WERI-Rb-1 (cell line): ENCODE measurements around the gene SENP5.
"Not testable (repeated sequence)": the region's sequence is repeated elsewhere in the genome, so short reads cannot be mapped to it uniquely, and the experiment has no call there.

ENCODE experiments used
- DNase-seq: peaks from one replicate; pipeline ENCODE4 v3.0.0-alpha.2; 2020
- H3K27ac ChIP-seq: fragments of 250-450 bp; sonication (Bioruptor Pico); 2 replicates; pipeline ENCODE4 v1.5.1; 2020; ENCODE audit warnings: mild to moderate bottlenecking, moderate library complexity
- H3K27me3 ChIP-seq: fragments of 250-450 bp; sonication (Bioruptor Pico); 2 replicates; pipeline ENCODE4 v1.5.1; 2021; ENCODE audit warnings: mild to moderate bottlenecking, low read depth, moderate library complexity; ENCODE audit not compliant: insufficient read depth, severe bottlenecking
- H3K36me3 ChIP-seq: fragments of 250-450 bp; sonication (Bioruptor Pico); 2 replicates; pipeline ENCODE4 v1.5.1; 2020; ENCODE audit warnings: mild to moderate bottlenecking, moderate library complexity
- H3K4me3 ChIP-seq: 2 replicates; pipeline ENCODE4 v1.5.1; 2011; ENCODE audit warnings: low read depth, mild to moderate bottlenecking, control low read depth, low read length
- H3K9me3 ChIP-seq: fragments of 250-450 bp; sonication (Bioruptor Pico); 2 replicates; pipeline ENCODE4 v1.5.1; 2021; ENCODE audit warnings: mild to moderate bottlenecking, moderate library complexity; ENCODE audit not compliant: severe bottlenecking
- TF ChIP-seq, protein P1 (sequence below): IDR thresholded peaks from 2 replicates; pipeline ENCODE4 v1.5.1; 2011; ENCODE audit warnings: low read depth, mild to moderate bottlenecking, control low read depth, inconsistent platforms, low read length

Gene SENP5

DNA sequence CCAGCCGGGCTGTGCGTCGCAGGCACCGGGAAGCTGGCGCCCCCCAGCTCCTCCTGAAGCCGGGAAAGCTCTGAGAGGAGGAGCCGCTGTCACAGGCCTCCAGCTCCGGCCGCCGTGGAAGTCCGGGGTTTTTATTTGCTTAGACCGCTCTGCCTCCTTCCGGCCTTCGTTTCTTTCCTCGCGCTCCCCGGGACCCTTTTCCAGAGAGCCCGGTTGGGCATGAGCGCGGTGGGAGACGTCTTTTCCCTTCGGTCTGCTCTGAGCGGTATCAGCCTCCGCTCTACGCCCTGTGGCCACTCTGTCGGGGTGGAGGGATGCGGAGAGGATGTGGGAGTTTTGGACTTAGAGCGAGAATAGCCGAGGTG lies 559 bp downstream of the SENP5 start:
- H3K27me3 ChIP-seq: no peaks in the 10 kb centered on the region
- peak; percentile 9 for DNase-seq
- no peaks in the 10 kb centered on the region for H3K36me3 ChIP-seq
- TF ChIP-seq, protein P1, sequence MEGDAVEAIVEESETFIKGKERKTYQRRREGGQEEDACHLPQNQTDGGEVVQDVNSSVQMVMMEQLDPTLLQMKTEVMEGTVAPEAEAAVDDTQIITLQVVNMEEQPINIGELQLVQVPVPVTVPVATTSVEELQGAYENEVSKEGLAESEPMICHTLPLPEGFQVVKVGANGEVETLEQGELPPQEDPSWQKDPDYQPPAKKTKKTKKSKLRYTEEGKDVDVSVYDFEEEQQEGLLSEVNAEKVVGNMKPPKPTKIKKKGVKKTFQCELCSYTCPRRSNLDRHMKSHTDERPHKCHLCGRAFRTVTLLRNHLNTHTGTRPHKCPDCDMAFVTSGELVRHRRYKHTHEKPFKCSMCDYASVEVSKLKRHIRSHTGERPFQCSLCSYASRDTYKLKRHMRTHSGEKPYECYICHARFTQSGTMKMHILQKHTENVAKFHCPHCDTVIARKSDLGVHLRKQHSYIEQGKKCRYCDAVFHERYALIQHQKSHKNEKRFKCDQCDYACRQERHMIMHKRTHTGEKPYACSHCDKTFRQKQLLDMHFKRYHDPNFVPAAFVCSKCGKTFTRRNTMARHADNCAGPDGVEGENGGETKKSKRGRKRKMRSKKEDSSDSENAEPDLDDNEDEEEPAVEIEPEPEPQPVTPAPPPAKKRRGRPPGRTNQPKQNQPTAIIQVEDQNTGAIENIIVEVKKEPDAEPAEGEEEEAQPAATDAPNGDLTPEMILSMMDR: no peak
- no peaks in the 10 kb centered on the region for H3K9me3 ChIP-seq
- H3K4me3 ChIP-seq: peak overlapping the region; percentile 75
- peak overlapping the region; percentile 78 for H3K27ac ChIP-seq

DNA sequence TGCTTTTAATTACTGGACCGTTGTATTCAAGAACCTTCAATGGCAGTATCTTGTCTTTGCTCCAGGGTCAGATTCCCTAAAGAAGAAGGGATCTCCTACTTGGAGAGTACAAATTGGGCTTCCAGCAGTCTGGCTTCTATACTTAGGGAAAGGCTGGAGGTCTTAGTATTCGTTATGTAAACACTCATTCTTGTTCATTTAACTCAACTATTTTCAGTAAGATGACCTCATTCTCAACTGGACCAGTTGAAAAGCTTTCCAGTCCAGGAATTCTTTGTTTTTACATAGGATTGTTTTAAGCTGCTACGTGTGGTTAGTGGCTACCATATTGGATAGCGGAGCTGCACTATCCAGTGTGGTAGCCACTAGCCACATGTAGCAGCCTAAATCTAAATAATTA lies 4.6 kb downstream of the SENP5 start:
- Histone ChIP-seq H3K36me3 (no peaks in the 10 kb centered on the region), H3K9me3 (no peaks in the 10 kb centered on the region), H3K27me3 (no peaks in the 10 kb centered on the region), H3K4me3 (no peak overlapping the region), H3K27ac (no peak overlapping the region)
- DNase-seq: no peak
- TF ChIP-seq, protein P1: no peak

DNA sequence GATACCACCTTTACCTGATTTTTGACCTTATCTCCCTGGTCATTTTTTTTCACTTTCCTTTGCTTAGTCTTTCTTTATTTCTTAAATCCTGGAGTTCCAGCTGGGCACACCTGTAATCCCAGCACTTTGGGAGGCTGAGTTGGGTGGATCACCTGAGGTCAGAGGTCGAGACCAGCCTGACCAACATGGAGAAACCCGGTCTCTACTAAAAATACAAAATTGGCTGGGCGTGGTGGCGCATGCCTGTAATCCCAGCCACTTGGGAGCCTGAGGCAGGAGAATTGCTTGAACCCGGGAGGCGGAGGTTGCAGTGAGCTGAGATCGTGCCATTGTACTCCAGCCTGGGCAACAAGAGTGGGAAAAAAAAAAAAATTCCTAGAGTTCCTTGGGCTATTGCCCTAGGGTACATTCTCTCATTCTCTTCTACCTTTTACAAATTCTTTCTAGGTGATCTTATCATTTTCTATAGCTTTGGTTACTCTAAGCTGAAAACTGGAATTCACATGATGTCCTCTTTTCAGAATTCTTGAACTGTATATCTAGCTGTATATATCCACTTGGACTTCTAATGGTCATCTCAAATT lies 6.9 kb downstream of the SENP5 start:
- DNase-seq, H3K27ac ChIP-seq, H3K36me3 ChIP-seq, H3K27me3 ChIP-seq, H3K4me3 ChIP-seq, H3K9me3 ChIP-seq: not testable (repeated sequence)

DNA sequence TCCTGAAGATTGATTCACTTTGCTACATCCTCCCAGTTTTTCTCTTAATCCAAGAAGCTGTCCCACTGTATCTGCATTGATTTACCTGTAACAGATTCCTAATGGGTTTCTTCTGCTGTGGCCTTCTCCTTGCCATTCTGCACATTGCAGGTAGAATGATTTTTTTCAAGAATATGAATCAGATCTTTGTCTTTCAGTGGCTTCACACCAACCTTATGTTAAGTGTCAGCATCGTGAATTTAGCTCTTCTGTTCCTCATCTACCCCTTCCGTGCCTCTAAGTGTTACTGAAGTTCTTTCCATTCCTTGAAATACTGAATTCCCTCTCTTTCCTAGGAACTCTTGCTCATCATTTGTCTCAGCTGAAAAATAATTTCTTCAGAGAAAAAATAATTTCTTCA lies 7.5 kb downstream of the SENP5 start:
- no peak overlapping the region for H3K4me3 ChIP-seq
- TF ChIP-seq, protein P1: no peak
- no peaks in the 10 kb centered on the region for H3K9me3 ChIP-seq
- DNase-seq: no peak
- H3K36me3 ChIP-seq: no peaks in the 10 kb centered on the region
- no peaks in the 10 kb centered on the region for H3K27me3 ChIP-seq
- no peak overlapping the region for H3K27ac ChIP-seq

DNA sequence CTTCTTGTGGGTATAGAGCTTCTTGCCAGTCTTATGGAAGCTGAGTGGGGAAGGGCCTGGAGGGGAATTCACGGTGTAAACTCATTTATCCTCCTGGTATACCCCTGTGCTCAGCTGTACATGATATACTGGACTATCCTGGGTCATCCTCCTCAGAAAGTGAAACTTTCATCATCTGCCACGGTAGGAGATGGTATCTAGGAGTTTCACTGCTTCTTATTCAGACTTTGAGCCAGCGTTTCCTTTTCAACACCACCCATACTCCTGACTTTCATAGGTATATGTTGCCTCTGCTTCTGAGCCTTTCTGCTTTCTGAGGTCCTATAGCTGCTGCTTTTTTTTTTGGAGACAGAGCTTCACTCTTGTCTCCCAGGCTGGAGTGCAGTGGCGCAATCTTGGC lies 15.6 kb downstream of the SENP5 start:
- H3K9me3 ChIP-seq: no peaks in the 10 kb centered on the region
- H3K36me3 ChIP-seq: no peaks in the 10 kb centered on the region
- no peak for DNase-seq
- no peak overlapping the region for H3K27ac ChIP-seq
- H3K4me3 ChIP-seq: no peak overlapping the region
- TF ChIP-seq, protein P1: no peak
- no peaks in the 10 kb centered on the region for H3K27me3 ChIP-seq

DNA sequence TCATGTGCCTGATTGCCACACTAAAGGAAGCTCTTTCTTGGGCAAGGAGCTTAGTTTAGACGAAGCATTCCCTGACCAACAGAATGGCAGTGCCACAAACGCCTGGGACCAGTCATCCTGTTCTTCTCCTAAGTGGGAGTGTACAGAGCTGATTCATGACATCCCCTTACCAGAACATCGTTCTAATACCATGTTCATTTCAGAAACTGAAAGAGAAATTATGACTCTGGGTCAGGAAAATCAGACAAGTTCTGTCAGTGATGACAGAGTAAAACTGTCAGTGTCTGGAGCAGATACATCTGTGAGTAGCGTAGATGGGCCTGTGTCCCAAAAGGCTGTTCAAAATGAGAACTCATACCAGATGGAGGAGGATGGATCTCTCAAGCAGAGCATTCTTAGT lies 18.4 kb downstream of the SENP5 start:
- H3K9me3 ChIP-seq: no peaks in the 10 kb centered on the region
- no peaks in the 10 kb centered on the region for H3K27me3 ChIP-seq
- no peak for DNase-seq
- no peaks in the 10 kb centered on the region for H3K36me3 ChIP-seq
- TF ChIP-seq, protein P1: no peak
- H3K27ac ChIP-seq: no peak overlapping the region
- H3K4me3 ChIP-seq: no peak overlapping the region
